HL-60/S4 treated with phorbol 12-myristate 13-acetate at 8.2 ng/mL for 4 days and 3 days (cell line): Measurements from ENCODE around the gene CIART.
"Not testable (repeated sequence)": the region's sequence is repeated elsewhere in the genome, so short reads cannot be mapped to it uniquely, and the experiment has no call there.

Experiments
- in situ Hi-C: fragments of 300-500 bp; cut with MboI; formaldehyde crosslinking; loops from 2 replicates; pipeline ENCODE4 v1.15.0; 2022; ENCODE audit warnings: low sequenced_read_pairs

CIART gene

GRCh38 chr1:150281758-150282557 lies at the start of gene CIART:
Gene CIART, plus strand, starts transcription at chr1:150282554. Its CDS starts 714 bp downstream, at chr1:150283268.
- in situ Hi-C loops, result no loop called here

- in situ Hi-C loops, result not testable (repeated sequence)
These were observed 49.4 kb upstream of the CIART start for GRCh38 chr1:150232921-150233320.

GRCh38 chr1:150233359-150234308 lies 48.7 kb upstream of the CIART start:
- in situ Hi-C loops, result no loop called here

GRCh38 chr1:150234309-150234565 lies 48.1 kb upstream of the CIART start:
- in situ Hi-C loops, result no loop called here

GRCh38 chr1:150234566-150235293 lies 47.6 kb upstream of the CIART start:
- in situ Hi-C loops, result no loop called here

- in situ Hi-C loops, result no loop called here
These were observed 47.0 kb upstream of the CIART start for GRCh38 chr1:150235294-150235851.

GRCh38 chr1:150235852-150236613 lies 46.3 kb upstream of the CIART start, which contains the start of gene ANP32E:
Gene ANP32E, minus strand, starts transcription at chr1:150236112. Its CDS starts 326 bp downstream, at chr1:150235786.
- in situ Hi-C loops, result no loop called here

GRCh38 chr1:150236614-150237100 lies 45.7 kb upstream of the CIART start:
- in situ Hi-C loops, result no loop called here

- in situ Hi-C loops, result not testable (repeated sequence)
These were observed 45.2 kb upstream of the CIART start for GRCh38 chr1:150237176-150237575.

- in situ Hi-C loops, result no loop called here
These were observed 44.6 kb upstream of the CIART start for GRCh38 chr1:150237746-150238145.

- in situ Hi-C loops, result no loop called here
These were observed 39.4 kb upstream of the CIART start for GRCh38 chr1:150243003-150243402.

GRCh38 chr1:150249936-150250335 lies 32.4 kb upstream of the CIART start:
- in situ Hi-C loops, result loop anchor here (25.0 kb wide), 1 partner anchor 287 kb away; the partner anchor contains the start of gene ADAMTSL4

GRCh38 chr1:150256198-150256553 lies 26.2 kb upstream of the CIART start:
- in situ Hi-C loops, result loop anchor here (25.0 kb wide), 1 partner anchor 281 kb away; the partner anchor contains the start of gene ADAMTSL4

- in situ Hi-C loops, result loop anchor here (25.0 kb wide), 1 partner anchor 281 kb away; the partner anchor contains the start of gene ADAMTSL4
These were observed 25.6 kb upstream of the CIART start for GRCh38 chr1:150256554-150257341.

GRCh38 chr1:150257624-150258585 lies 24.4 kb upstream of the CIART start, which contains the start of gene CA14:
Gene CA14, plus strand, starts transcription at chr1:150257774. Its CDS starts 355 bp downstream, at chr1:150258129.
- in situ Hi-C loops, result loop anchor here (25.0 kb wide), 1 partner anchor 279 kb away; the partner anchor contains the start of gene ADAMTSL4

GRCh38 chr1:150259217-150259616 lies 23.1 kb upstream of the CIART start:
- in situ Hi-C loops, result loop anchor here (25.0 kb wide), 1 partner anchor 278 kb away; the partner anchor contains the start of gene ADAMTSL4
